HEK293 (cell line): ENCODE measurements around the gene APBB2.

Source experiments
- CTCF ChIA-PET: fragments of 350-600 bp; formaldehyde crosslinking; extraction: SDS; loops from one replicate; lab custom pipeline; 2021; ENCODE audit warnings: antibody characterized with exemption; lab: Yijun Ruan, JAX
- POLR2A ChIA-PET: fragments of 300-600 bp; formaldehyde crosslinking; extraction: SDS; loops from one replicate; lab custom pipeline; 2020; ENCODE audit warnings: antibody characterized with exemption, inconsistent platforms; lab: Yijun Ruan, JAX
- H3K27ac ChIP-seq: fragments of 200-500 bp; sonication (Bioruptor generic); 2 replicates; pipeline ENCODE4 v1.5.1; 2014; ENCODE audit warnings: low read depth, low read length, control low read depth, inconsistent platforms; ENCODE audit errors: extremely low read depth
- H3K36me3 ChIP-seq, 2 experiments: fragments of 200-500 bp in 1 of 2; sonication (Bioruptor generic) in 1 of 2; 1 replicate in 1 of 2; 2 replicates in 1 of 2; pipeline ENCODE4 v1.5.1; 2014 to 2017; ENCODE audit warnings: inconsistent platforms in 2 of 2, low read length in 2 of 2; ENCODE audit not compliant: control insufficient read depth in 2 of 2, insufficient read depth in 1 of 2
- H3K4me1 ChIP-seq: fragments of 200-500 bp; sonication (Bioruptor generic); 2 replicates; pipeline ENCODE4 v1.5.1; 2014; ENCODE audit warnings: mild to moderate bottlenecking, low read length, inconsistent platforms; ENCODE audit not compliant: control insufficient read depth, insufficient read depth
- H3K4me3 ChIP-seq: 2 replicates; pipeline ENCODE4 v1.5.1; 2011; ENCODE audit warnings: low read depth, mild to moderate bottlenecking, control low read depth, low read length, moderate library complexity
- H3K9me3 ChIP-seq: fragments of 200-500 bp; sonication (Bioruptor generic); 2 replicates; pipeline ENCODE4 v1.5.1; 2014; ENCODE audit warnings: low read depth, low read length, inconsistent platforms; ENCODE audit not compliant: control insufficient read depth, insufficient read depth
- GLI4 ChIP-seq: fragments of 450-650 bp; formaldehyde crosslinking; IDR thresholded peaks from 2 replicates; pipeline ENCODE4 v1.5.1; 2016; ENCODE audit warnings: missing biosample characterization, missing genetic modification characterization
- GLIS1 ChIP-seq: fragments of 450-650 bp; formaldehyde crosslinking; IDR thresholded peaks from 2 replicates; pipeline ENCODE4 v1.5.1; 2016; ENCODE audit warnings: missing biosample characterization, missing genetic modification characterization
- GLIS2 ChIP-seq: fragments of 450-650 bp; formaldehyde crosslinking; IDR thresholded peaks from 2 replicates; pipeline ENCODE4 v1.5.1; 2016; ENCODE audit warnings: missing biosample characterization, missing genetic modification characterization
- IKZF3 ChIP-seq: fragments of 450-650 bp; IDR thresholded peaks from 2 replicates; pipeline ENCODE4 v1.5.0; 2018; ENCODE audit warnings: missing biosample characterization, mild to moderate bottlenecking, missing genetic modification characterization, moderate library complexity
- KLF10 ChIP-seq: fragments of 450-650 bp; IDR thresholded peaks from 2 replicates; pipeline ENCODE4 v1.5.1; 2018; ENCODE audit warnings: missing biosample characterization, mild to moderate bottlenecking, missing genetic modification characterization
- KLF7 ChIP-seq: fragments of 450-650 bp; formaldehyde crosslinking; IDR thresholded peaks from 2 replicates; pipeline ENCODE4 v1.5.1; 2016; ENCODE audit warnings: missing biosample characterization, missing genetic modification characterization, borderline replicate concordance
- MEIS1 ChIP-seq: sonication (generic); formaldehyde crosslinking; IDR thresholded peaks from 2 replicates; pipeline ENCODE4 v1.8.1; 2022; ENCODE audit warnings: missing genetic modification reagents, mild to moderate bottlenecking, borderline replicate concordance
- MZF1 ChIP-seq: fragments of 450-650 bp; formaldehyde crosslinking; IDR thresholded peaks from 2 replicates; pipeline ENCODE4 v1.5.1; 2017; ENCODE audit warnings: missing biosample characterization, missing genetic modification characterization, borderline replicate concordance
- PRDM4 ChIP-seq: fragments of 450-650 bp; formaldehyde crosslinking; IDR thresholded peaks from 2 replicates; pipeline ENCODE4 v1.5.1; 2017; ENCODE audit warnings: missing biosample characterization, missing genetic modification characterization
- ZBTB1 ChIP-seq: fragments of 450-650 bp; formaldehyde crosslinking; IDR thresholded peaks from 2 replicates; pipeline ENCODE4 v1.5.1; 2016; ENCODE audit warnings: missing biosample characterization, missing genetic modification characterization
- ZBTB20 ChIP-seq: fragments of 450-650 bp; formaldehyde crosslinking; IDR thresholded peaks from 2 replicates; pipeline ENCODE4 v1.5.1; 2016; ENCODE audit warnings: missing biosample characterization, missing genetic modification characterization
- ZBTB21 ChIP-seq: fragments of 450-650 bp; formaldehyde crosslinking; IDR thresholded peaks from 2 replicates; pipeline ENCODE4 v1.5.1; 2017; ENCODE audit warnings: missing biosample characterization, missing genetic modification characterization
- ZFP37 ChIP-seq: fragments of 450-650 bp; formaldehyde crosslinking; IDR thresholded peaks from 2 replicates; pipeline ENCODE4 v1.5.1; 2016; ENCODE audit warnings: missing biosample characterization, missing genetic modification characterization
- ZNF133 ChIP-seq: fragments of 450-650 bp; formaldehyde crosslinking; IDR thresholded peaks from 2 replicates; pipeline ENCODE4 v1.5.1; 2016; ENCODE audit warnings: missing biosample characterization, missing genetic modification characterization
- ZNF140 ChIP-seq: fragments of 450-650 bp; formaldehyde crosslinking; IDR thresholded peaks from 2 replicates; pipeline ENCODE4 v1.5.1; 2016; ENCODE audit warnings: missing biosample characterization, missing genetic modification characterization
- ZNF184 ChIP-seq: fragments of 450-650 bp; IDR thresholded peaks from 2 replicates; pipeline ENCODE4 v1.5.1; 2018; ENCODE audit warnings: missing biosample characterization, mild to moderate bottlenecking, missing genetic modification characterization
- ZNF2 ChIP-seq: fragments of 450-650 bp; formaldehyde crosslinking; IDR thresholded peaks from 2 replicates; pipeline ENCODE4 v1.5.1; 2016; ENCODE audit warnings: missing biosample characterization, missing genetic modification characterization
- ZNF248 ChIP-seq: fragments of 450-650 bp; formaldehyde crosslinking; IDR thresholded peaks from 2 replicates; pipeline ENCODE4 v1.5.1; 2017; ENCODE audit warnings: missing biosample characterization, missing genetic modification characterization
- ZNF280C ChIP-seq: fragments of 450-650 bp; formaldehyde crosslinking; IDR thresholded peaks from 2 replicates; pipeline ENCODE4 v1.5.1; 2016; ENCODE audit warnings: missing biosample characterization, missing genetic modification characterization
- ZNF341 ChIP-seq: fragments of 450-650 bp; formaldehyde crosslinking; IDR thresholded peaks from 2 replicates; pipeline ENCODE4; 2016; ENCODE audit warnings: low read depth, missing biosample characterization, missing genetic modification characterization
- ZNF391 ChIP-seq: fragments of 450-650 bp; formaldehyde crosslinking; IDR thresholded peaks from 2 replicates; pipeline ENCODE4 v1.5.1; 2016; ENCODE audit warnings: low read depth, missing biosample characterization, missing genetic modification characterization, borderline replicate concordance
- ZNF416 ChIP-seq: fragments of 450-650 bp; formaldehyde crosslinking; IDR thresholded peaks from 2 replicates; pipeline ENCODE4 v1.5.1; 2016; ENCODE audit warnings: missing biosample characterization, missing genetic modification characterization
- ZNF426 ChIP-seq: fragments of 450-650 bp; formaldehyde crosslinking; IDR thresholded peaks from 2 replicates; pipeline ENCODE4 v1.5.1; 2017; ENCODE audit warnings: missing biosample characterization, missing genetic modification characterization, mild to moderate bottlenecking, inconsistent platforms, moderate library complexity
- ZNF548 ChIP-seq: fragments of 450-650 bp; formaldehyde crosslinking; IDR thresholded peaks from 2 replicates; pipeline ENCODE4 v1.5.1; 2016; ENCODE audit warnings: missing biosample characterization, missing genetic modification characterization
- ZNF549 ChIP-seq: fragments of 450-650 bp; IDR thresholded peaks from 2 replicates; pipeline ENCODE4 v1.5.1; 2018; ENCODE audit warnings: missing biosample characterization, missing genetic modification characterization, mild to moderate bottlenecking, inconsistent platforms, moderate library complexity
- ZNF558 ChIP-seq: fragments of 450-650 bp; formaldehyde crosslinking; IDR thresholded peaks from 2 replicates; pipeline ENCODE4 v1.5.1; 2016; ENCODE audit warnings: missing biosample characterization, missing genetic modification characterization
- ZNF561 ChIP-seq: fragments of 450-650 bp; IDR thresholded peaks from 2 replicates; pipeline ENCODE4 v1.5.1; 2018; ENCODE audit warnings: missing biosample characterization, missing genetic modification characterization, borderline replicate concordance
- ZNF600 ChIP-seq: fragments of 450-650 bp; formaldehyde crosslinking; IDR thresholded peaks from 2 replicates; pipeline ENCODE4 v1.5.1; 2016; ENCODE audit warnings: missing biosample characterization, missing genetic modification characterization
- ZNF624 ChIP-seq: fragments of 450-650 bp; formaldehyde crosslinking; IDR thresholded peaks from 2 replicates; pipeline ENCODE4 v1.5.1; 2017; ENCODE audit warnings: missing biosample characterization, missing genetic modification characterization
- ZNF626 ChIP-seq: fragments of 450-650 bp; sonication (Bioruptor Pico); formaldehyde crosslinking; IDR thresholded peaks from 2 replicates; pipeline ENCODE4 v1.5.1; 2018; ENCODE audit warnings: missing biosample characterization, missing genetic modification characterization, inconsistent platforms
- ZNF701 ChIP-seq: fragments of 450-650 bp; formaldehyde crosslinking; IDR thresholded peaks from 2 replicates; pipeline ENCODE4 v1.5.1; 2016; ENCODE audit warnings: missing biosample characterization, missing genetic modification characterization
- ZNF704 ChIP-seq: fragments of 450-650 bp; formaldehyde crosslinking; IDR thresholded peaks from 2 replicates; pipeline ENCODE4 v1.5.1; 2016; ENCODE audit warnings: missing biosample characterization, missing genetic modification characterization
- ZNF76 ChIP-seq: fragments of 450-650 bp; formaldehyde crosslinking; IDR thresholded peaks from 2 replicates; pipeline ENCODE4; 2016; ENCODE audit warnings: low read depth, missing biosample characterization, missing genetic modification characterization, borderline replicate concordance
- ZNF837 ChIP-seq: fragments of 450-650 bp; formaldehyde crosslinking; IDR thresholded peaks from 2 replicates; pipeline ENCODE4 v1.5.1; 2016; ENCODE audit warnings: missing biosample characterization, missing genetic modification characterization

The APBB2 gene

GRCh38 chr4:40857956-40858355, 356.4 kb downstream of the APBB2 start:
- no peaks in the 10 kb centered on the region for H3K4me1 ChIP-seq
- TF ChIP-seq ZFP37 (tag by site-specific recombination) = no peak
- no peak for TF ChIP-seq ZNF626 (tag by site-specific recombination)
- TF ChIP-seq GLI4 (tag by site-specific recombination) = no peak
- TF ChIP-seq MEIS1 (CRISPR knock-in tag) = no peak
- TF ChIP-seq ZNF704 (tag by site-specific recombination) = no peak
- TF ChIP-seq IKZF3 (tag by site-specific recombination) = no peak
- no peak for TF ChIP-seq ZNF624 (tag by site-specific recombination)
- TF ChIP-seq ZNF76 (tag by site-specific recombination) = no peak
- no peak for TF ChIP-seq KLF10 (tag by site-specific recombination)
- no peak for TF ChIP-seq ZNF280C (tag by site-specific recombination)
- no peak for TF ChIP-seq ZNF133 (tag by site-specific recombination)
- TF ChIP-seq GLIS2 (tag by site-specific recombination) = no peak
- TF ChIP-seq ZNF600 (tag by site-specific recombination) = no peak
- no peak for TF ChIP-seq ZBTB21 (tag by site-specific recombination)
- TF ChIP-seq ZNF140 = no peak
- TF ChIP-seq ZNF837 (tag by site-specific recombination) = no peak
- no peak for TF ChIP-seq ZNF184
- H3K4me3 ChIP-seq = no peak overlapping the region
- POLR2A ChIA-PET = no interaction called here
- H3K27ac ChIP-seq = no peak overlapping the region
- CTCF ChIA-PET = no interaction called here
- H3K36me3 ChIP-seq = no peaks in the 10 kb centered on the region
- no peaks in the 10 kb centered on the region for H3K9me3 ChIP-seq

- no peak overlapping the region; the same call in 1 of the 2 replicates for H3K27ac ChIP-seq
- H3K4me1 ChIP-seq = no peaks in the 10 kb centered on the region
- H3K9me3 ChIP-seq = no peaks in the 10 kb centered on the region
- H3K4me3 ChIP-seq = peak overlapping the region; percentile 55
- POLR2A ChIA-PET = no interaction called here
- CTCF ChIA-PET = interaction anchor here (0.9 kb wide), 1 partner anchor 42 kb away, joined by 4 read pairs; no protein-coding TSS in a partner anchor
- no peaks in the 10 kb centered on the region for H3K36me3 ChIP-seq
- peak; percentile 40; the same call in 1 of the 2 replicates for TF ChIP-seq ZNF341 (tag by site-specific recombination)
- TF ChIP-seq ZNF701 (tag by site-specific recombination) = no peak
- no peak for TF ChIP-seq ZNF558
- no peak for TF ChIP-seq ZNF426
- TF ChIP-seq ZNF561 = peak; percentile 69
- no peak for TF ChIP-seq ZNF248 (tag by site-specific recombination)
- TF ChIP-seq GLIS1 = 0 out of 2 replicates have a peak, but pooled peaks have one; percentile 6
- TF ChIP-seq PRDM4 = no peak
- 0 out of 2 replicates have a peak, but pooled peaks have one; percentile 20 for TF ChIP-seq ZBTB20 (tag by site-specific recombination)
- no peak for TF ChIP-seq KLF7 (tag by site-specific recombination)
- TF ChIP-seq ZNF416 (tag by site-specific recombination) = no peak
- no peak for TF ChIP-seq MZF1 (tag by site-specific recombination)
- TF ChIP-seq ZNF2 = peak; percentile 28; the same call in 1 of the 2 replicates
- TF ChIP-seq ZNF549 (tag by site-specific recombination) = no peak
- TF ChIP-seq ZBTB1 = no peak
- no peak for TF ChIP-seq ZNF391 (tag by site-specific recombination)
- TF ChIP-seq ZNF548 (tag by site-specific recombination) = no peak
Observed at GRCh38 chr4:40856840-40857362, 357.4 kb downstream of the APBB2 start.
